ENCODE data around the gene SIGLEC5. TPM values are rescaled to one million over a fixed set of nuclear protein-coding genes. Genes with fewer than 3 reads are reported as not detected.

The SIGLEC5 gene
- total and polyA plus RNA-seq, 2 of the 8 experiments (the other 6 are each of a cell fraction or from before 2014, with no cell fraction given), result not detected

DNA sequence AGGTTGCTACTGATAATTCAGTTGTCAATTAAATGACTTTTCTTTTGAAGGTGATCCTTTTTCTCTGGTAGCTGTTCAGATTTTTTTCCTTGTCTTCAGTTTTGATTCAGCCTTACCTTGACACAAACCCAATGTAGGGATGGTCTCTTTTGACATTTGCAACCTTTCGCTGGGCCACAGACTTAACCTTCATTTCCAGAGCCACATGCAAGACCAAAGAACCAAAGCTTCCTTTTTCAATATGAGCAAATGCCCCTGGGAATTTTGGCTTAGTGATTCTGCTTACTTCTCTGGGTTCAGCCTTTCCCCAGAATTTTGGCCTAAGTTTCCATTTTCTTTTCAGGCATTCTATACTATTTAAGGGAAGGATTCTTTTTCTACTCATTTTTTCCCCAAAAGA lies 19.6 kb downstream of the SIGLEC5 start (continued):
- TF ChIP-seq, protein P1, sequence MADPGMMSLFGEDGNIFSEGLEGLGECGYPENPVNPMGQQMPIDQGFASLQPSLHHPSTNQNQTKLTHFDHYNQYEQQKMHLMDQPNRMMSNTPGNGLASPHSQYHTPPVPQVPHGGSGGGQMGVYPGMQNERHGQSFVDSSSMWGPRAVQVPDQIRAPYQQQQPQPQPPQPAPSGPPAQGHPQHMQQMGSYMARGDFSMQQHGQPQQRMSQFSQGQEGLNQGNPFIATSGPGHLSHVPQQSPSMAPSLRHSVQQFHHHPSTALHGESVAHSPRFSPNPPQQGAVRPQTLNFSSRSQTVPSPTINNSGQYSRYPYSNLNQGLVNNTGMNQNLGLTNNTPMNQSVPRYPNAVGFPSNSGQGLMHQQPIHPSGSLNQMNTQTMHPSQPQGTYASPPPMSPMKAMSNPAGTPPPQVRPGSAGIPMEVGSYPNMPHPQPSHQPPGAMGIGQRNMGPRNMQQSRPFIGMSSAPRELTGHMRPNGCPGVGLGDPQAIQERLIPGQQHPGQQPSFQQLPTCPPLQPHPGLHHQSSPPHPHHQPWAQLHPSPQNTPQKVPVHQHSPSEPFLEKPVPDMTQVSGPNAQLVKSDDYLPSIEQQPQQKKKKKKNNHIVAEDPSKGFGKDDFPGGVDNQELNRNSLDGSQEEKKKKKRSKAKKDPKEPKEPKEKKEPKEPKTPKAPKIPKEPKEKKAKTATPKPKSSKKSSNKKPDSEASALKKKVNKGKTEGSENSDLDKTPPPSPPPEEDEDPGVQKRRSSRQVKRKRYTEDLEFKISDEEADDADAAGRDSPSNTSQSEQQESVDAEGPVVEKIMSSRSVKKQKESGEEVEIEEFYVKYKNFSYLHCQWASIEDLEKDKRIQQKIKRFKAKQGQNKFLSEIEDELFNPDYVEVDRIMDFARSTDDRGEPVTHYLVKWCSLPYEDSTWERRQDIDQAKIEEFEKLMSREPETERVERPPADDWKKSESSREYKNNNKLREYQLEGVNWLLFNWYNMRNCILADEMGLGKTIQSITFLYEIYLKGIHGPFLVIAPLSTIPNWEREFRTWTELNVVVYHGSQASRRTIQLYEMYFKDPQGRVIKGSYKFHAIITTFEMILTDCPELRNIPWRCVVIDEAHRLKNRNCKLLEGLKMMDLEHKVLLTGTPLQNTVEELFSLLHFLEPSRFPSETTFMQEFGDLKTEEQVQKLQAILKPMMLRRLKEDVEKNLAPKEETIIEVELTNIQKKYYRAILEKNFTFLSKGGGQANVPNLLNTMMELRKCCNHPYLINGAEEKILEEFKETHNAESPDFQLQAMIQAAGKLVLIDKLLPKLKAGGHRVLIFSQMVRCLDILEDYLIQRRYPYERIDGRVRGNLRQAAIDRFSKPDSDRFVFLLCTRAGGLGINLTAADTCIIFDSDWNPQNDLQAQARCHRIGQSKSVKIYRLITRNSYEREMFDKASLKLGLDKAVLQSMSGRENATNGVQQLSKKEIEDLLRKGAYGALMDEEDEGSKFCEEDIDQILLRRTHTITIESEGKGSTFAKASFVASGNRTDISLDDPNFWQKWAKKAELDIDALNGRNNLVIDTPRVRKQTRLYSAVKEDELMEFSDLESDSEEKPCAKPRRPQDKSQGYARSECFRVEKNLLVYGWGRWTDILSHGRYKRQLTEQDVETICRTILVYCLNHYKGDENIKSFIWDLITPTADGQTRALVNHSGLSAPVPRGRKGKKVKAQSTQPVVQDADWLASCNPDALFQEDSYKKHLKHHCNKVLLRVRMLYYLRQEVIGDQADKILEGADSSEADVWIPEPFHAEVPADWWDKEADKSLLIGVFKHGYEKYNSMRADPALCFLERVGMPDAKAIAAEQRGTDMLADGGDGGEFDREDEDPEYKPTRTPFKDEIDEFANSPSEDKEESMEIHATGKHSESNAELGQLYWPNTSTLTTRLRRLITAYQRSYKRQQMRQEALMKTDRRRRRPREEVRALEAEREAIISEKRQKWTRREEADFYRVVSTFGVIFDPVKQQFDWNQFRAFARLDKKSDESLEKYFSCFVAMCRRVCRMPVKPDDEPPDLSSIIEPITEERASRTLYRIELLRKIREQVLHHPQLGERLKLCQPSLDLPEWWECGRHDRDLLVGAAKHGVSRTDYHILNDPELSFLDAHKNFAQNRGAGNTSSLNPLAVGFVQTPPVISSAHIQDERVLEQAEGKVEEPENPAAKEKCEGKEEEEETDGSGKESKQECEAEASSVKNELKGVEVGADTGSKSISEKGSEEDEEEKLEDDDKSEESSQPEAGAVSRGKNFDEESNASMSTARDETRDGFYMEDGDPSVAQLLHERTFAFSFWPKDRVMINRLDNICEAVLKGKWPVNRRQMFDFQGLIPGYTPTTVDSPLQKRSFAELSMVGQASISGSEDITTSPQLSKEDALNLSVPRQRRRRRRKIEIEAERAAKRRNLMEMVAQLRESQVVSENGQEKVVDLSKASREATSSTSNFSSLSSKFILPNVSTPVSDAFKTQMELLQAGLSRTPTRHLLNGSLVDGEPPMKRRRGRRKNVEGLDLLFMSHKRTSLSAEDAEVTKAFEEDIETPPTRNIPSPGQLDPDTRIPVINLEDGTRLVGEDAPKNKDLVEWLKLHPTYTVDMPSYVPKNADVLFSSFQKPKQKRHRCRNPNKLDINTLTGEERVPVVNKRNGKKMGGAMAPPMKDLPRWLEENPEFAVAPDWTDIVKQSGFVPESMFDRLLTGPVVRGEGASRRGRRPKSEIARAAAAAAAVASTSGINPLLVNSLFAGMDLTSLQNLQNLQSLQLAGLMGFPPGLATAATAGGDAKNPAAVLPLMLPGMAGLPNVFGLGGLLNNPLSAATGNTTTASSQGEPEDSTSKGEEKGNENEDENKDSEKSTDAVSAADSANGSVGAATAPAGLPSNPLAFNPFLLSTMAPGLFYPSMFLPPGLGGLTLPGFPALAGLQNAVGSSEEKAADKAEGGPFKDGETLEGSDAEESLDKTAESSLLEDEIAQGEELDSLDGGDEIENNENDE (IDR thresholded peaks at IDR 0.05; ENCODE audit: insufficient replicate concordance, low read length), result no peak
